Measurements from ENCODE around the gene FMNL2.

Gene FMNL2

GRCh38 chr2:152492911-152493310 is 157.9 kb downstream of the FMNL2 start:
- DNase-seq (ENCODE audit: low spot score), result no peak

- no peak for DNase-seq (ENCODE audit: low spot score)
These were observed 158.4 kb downstream of the FMNL2 start for GRCh38 chr2:152493417-152493816.

- no peak for DNase-seq (ENCODE audit: low spot score)
These were observed 159.1 kb downstream of the FMNL2 start for GRCh38 chr2:152493945-152494528.

GRCh38 chr2:152496371-152496770 is 161.4 kb downstream of the FMNL2 start:
- no peak for DNase-seq (ENCODE audit: low spot score)

- DNase-seq (ENCODE audit: low spot score), result no peak
These were observed 162.6 kb downstream of the FMNL2 start for GRCh38 chr2:152497481-152498052.

- DNase-seq (ENCODE audit: low spot score), result no peak
These were observed 164.4 kb downstream of the FMNL2 start for GRCh38 chr2:152499331-152499816.

- no peak for DNase-seq (ENCODE audit: low spot score)
These were observed 165.1 kb downstream of the FMNL2 start for GRCh38 chr2:152499896-152500735.

GRCh38 chr2:152500772-152501171 is 165.8 kb downstream of the FMNL2 start:
- DNase-seq (ENCODE audit: low spot score), result no peak

GRCh38 chr2:152501666-152502065 is 166.7 kb downstream of the FMNL2 start:
- no peak for DNase-seq (ENCODE audit: low spot score)

- DNase-seq (ENCODE audit: low spot score), result no peak
These were observed 169.6 kb downstream of the FMNL2 start for GRCh38 chr2:152504618-152505017.

GRCh38 chr2:152505495-152505906 is 170.5 kb downstream of the FMNL2 start:
- DNase-seq (ENCODE audit: low spot score), result no peak

- DNase-seq (ENCODE audit: low spot score), result no peak
These were observed 171.9 kb downstream of the FMNL2 start for GRCh38 chr2:152506843-152507242.

GRCh38 chr2:152507907-152508306 is 172.9 kb downstream of the FMNL2 start:
- no peak for DNase-seq (ENCODE audit: low spot score)

- no peak for DNase-seq (ENCODE audit: low spot score)
These were observed 173.5 kb downstream of the FMNL2 start for GRCh38 chr2:152508446-152508845.

- no peak for DNase-seq (ENCODE audit: low spot score)
These were observed 175.0 kb downstream of the FMNL2 start for GRCh38 chr2:152509772-152510491.

GRCh38 chr2:152510621-152511020 is 175.6 kb downstream of the FMNL2 start:
- DNase-seq (ENCODE audit: low spot score), result no peak

GRCh38 chr2:152511981-152512380 is 177.0 kb downstream of the FMNL2 start:
- no peak for DNase-seq (ENCODE audit: low spot score)

GRCh38 chr2:152513029-152513428 is 178.1 kb downstream of the FMNL2 start:
- DNase-seq (ENCODE audit: low spot score), result no peak

GRCh38 chr2:152513681-152514080 is 178.7 kb downstream of the FMNL2 start:
- peak; percentile 72 for DNase-seq (ENCODE audit: low spot score)

- no peak for DNase-seq (ENCODE audit: low spot score)
These were observed 183.1 kb downstream of the FMNL2 start for GRCh38 chr2:152518034-152518433.

- DNase-seq (ENCODE audit: low spot score), result no peak
These were observed 183.9 kb downstream of the FMNL2 start for GRCh38 chr2:152518641-152519580.

Measured in RKO (cell line).